Neural progenitor cell (in vitro differentiated cells): ENCODE data around the gene NPIPA8.
"Not testable (repeated sequence)": the region's sequence is repeated elsewhere in the genome, so short reads cannot be mapped to it uniquely, and the experiment has no call there.

Experiments used
- EZH2 ChIP-seq: fragments of 200-600 bp; sonication (generic); IDR thresholded peaks from 2 replicates; pipeline ENCODE4 v1.6.1; 2017; ENCODE audit warnings: antibody characterized with exemption, mild to moderate bottlenecking, moderate library complexity
- TF ChIP-seq, protein P1 (sequence below): fragments of 200-600 bp; sonication (generic); IDR thresholded peaks from 2 replicates; pipeline ENCODE4 v1.5.1; 2017; ENCODE audit warnings: antibody characterized with exemption, mild to moderate bottlenecking

- TF ChIP-seq, protein P1, sequence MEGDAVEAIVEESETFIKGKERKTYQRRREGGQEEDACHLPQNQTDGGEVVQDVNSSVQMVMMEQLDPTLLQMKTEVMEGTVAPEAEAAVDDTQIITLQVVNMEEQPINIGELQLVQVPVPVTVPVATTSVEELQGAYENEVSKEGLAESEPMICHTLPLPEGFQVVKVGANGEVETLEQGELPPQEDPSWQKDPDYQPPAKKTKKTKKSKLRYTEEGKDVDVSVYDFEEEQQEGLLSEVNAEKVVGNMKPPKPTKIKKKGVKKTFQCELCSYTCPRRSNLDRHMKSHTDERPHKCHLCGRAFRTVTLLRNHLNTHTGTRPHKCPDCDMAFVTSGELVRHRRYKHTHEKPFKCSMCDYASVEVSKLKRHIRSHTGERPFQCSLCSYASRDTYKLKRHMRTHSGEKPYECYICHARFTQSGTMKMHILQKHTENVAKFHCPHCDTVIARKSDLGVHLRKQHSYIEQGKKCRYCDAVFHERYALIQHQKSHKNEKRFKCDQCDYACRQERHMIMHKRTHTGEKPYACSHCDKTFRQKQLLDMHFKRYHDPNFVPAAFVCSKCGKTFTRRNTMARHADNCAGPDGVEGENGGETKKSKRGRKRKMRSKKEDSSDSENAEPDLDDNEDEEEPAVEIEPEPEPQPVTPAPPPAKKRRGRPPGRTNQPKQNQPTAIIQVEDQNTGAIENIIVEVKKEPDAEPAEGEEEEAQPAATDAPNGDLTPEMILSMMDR: not testable (repeated sequence)
- not testable (repeated sequence) for TF ChIP-seq EZH2
Measured at GRCh38 chr16:18290959-18291358, 45.6 kb downstream of the NPIPA8 start.
